Activated naive CD8-positive, alpha-beta T cell treated with anti-CD3 and anti-CD28 coated beads, Interleukin-2, amount 10 ng/mL, durations not matched to agents 7 days and 5 days (primary cell): ENCODE measurements around the gene ZNF92. TPM values are rescaled to one million over a fixed set of nuclear protein-coding genes. Genes with fewer than 3 reads are reported as not detected.
"Not testable (repeated sequence)": the region's sequence is repeated elsewhere in the genome, so short reads cannot be mapped to it uniquely, and the experiment has no call there.

Experiments
- ATAC-seq: fragments of 150-1000 bp; cut with Tn5 transposase; one replicate; pipeline ENCODE4 v1.10.0; 2021; ENCODE audit warnings: low read depth, moderate library complexity
- POLR2A ChIA-PET: fragments of 350-600 bp; sonication (Branson Sonifier 250); formaldehyde crosslinking; loops from one replicate; lab custom pipeline; 2021; ENCODE audit warnings: antibody characterized with exemption; lab: Charles Lee
- DNase-seq: peaks from one replicate; pipeline ENCODE4 v3.0.0; 2021
- H3K27ac Mint-ChIP-seq: one replicate; pipeline ENCODE4 v1.8.0; 2022; ENCODE audit warnings: mild to moderate bottlenecking, mixed read lengths
- H3K27me3 Mint-ChIP-seq: one replicate; pipeline ENCODE4 v1.8.0; 2022; ENCODE audit warnings: mild to moderate bottlenecking, moderate library complexity, mixed read lengths
- H3K36me3 Mint-ChIP-seq: one replicate; pipeline ENCODE4 v1.8.0; 2021; ENCODE audit warnings: mild to moderate bottlenecking, mixed read lengths
- H3K4me1 Mint-ChIP-seq: one replicate; pipeline ENCODE4 v1.8.0; 2021; ENCODE audit warnings: mixed read lengths
- H3K4me3 Mint-ChIP-seq: one replicate; pipeline ENCODE4 v1.8.0; 2022; ENCODE audit warnings: mild to moderate bottlenecking, moderate library complexity, mixed read lengths
- H3K9me3 Mint-ChIP-seq: one replicate; pipeline ENCODE4 v1.8.0; 2021; ENCODE audit warnings: mixed read lengths
- total RNA-seq, 2 experiments: library from RNA; stranded (reverse); gene quantifications; one replicate each; pipeline ENCODE4 v1.2.3, GENCODE V29; 2021

ZNF92 gene
- total RNA-seq = 10 to 100 TPM; 25.5 to 26.0 TPM

GRCh38 chr7:65373608-65374351 is at the start of gene ZNF92:
ZNF92 (plus strand) TSS chr7:65373855; CDS start chr7:65373998, 143 bp downstream.
- H3K36me3 Mint-ChIP-seq = peaks cover 23% of the 10 kb centered on the region
- H3K27ac Mint-ChIP-seq = peak within 1 kb of the TSS; percentile 95
- POLR2A ChIA-PET = interaction anchor here (0.6 to 2.3 kb wide), 14 partner anchors 9 to 1067 kb away, joined by 3 to 14 read pairs (median 5); partner anchors contain the start of genes ERV3-1, ZNF107, ZNF138 and ZNF273
- peak within 1 kb of the TSS; percentile 98 for H3K4me3 Mint-ChIP-seq
- ATAC-seq (peak; percentile 98), DNase-seq (peak; percentile 93)
- H3K9me3 Mint-ChIP-seq = no peaks in the 10 kb centered on the region
- H3K27me3 Mint-ChIP-seq = no peaks in the 10 kb centered on the region
- H3K4me1 Mint-ChIP-seq = peaks cover 16% of the 10 kb centered on the region

- H3K27me3 Mint-ChIP-seq = peaks cover 4% of the 10 kb centered on the region
- no peaks in the 10 kb centered on the region for H3K9me3 Mint-ChIP-seq
- no peak overlapping the region for H3K27ac Mint-ChIP-seq
- DNase-seq (no peak), ATAC-seq (no peak)
- POLR2A ChIA-PET = no interaction called here
- no peak overlapping the region for H3K4me3 Mint-ChIP-seq
- peaks cover 2% of the 10 kb centered on the region for H3K4me1 Mint-ChIP-seq
- H3K36me3 Mint-ChIP-seq = no peaks in the 10 kb centered on the region
Measured at GRCh38 chr7:65325793-65326432, 47.7 kb upstream of the ZNF92 start.

- no peak for ATAC-seq
Measured at GRCh38 chr7:65338346-65338745, 35.3 kb upstream of the ZNF92 start.

GRCh38 chr7:65339257-65339656 is 34.4 kb upstream of the ZNF92 start:
- Mint-ChIP-seq H3K27ac (no peak overlapping the region), H3K27me3 (peaks cover 2% of the 10 kb centered on the region), H3K4me1 (no peaks in the 10 kb centered on the region), H3K36me3 (no peaks in the 10 kb centered on the region), H3K9me3 (no peaks in the 10 kb centered on the region), H3K4me3 (no peak overlapping the region)
- DNase-seq = no peak
- POLR2A ChIA-PET = no interaction called here
- ATAC-seq = no peak

More at GRCh38 chr7:65338346-65338745, 35.3 kb upstream of the ZNF92 start:
- Mint-ChIP-seq H3K27ac (no peak overlapping the region), H3K36me3 (no peaks in the 10 kb centered on the region), H3K9me3 (no peaks in the 10 kb centered on the region), H3K4me3 (no peak overlapping the region), H3K4me1 (no peaks in the 10 kb centered on the region), H3K27me3 (peaks cover 2% of the 10 kb centered on the region)
- no peak for DNase-seq
- POLR2A ChIA-PET = no interaction called here

- Mint-ChIP-seq H3K27ac (no peak overlapping the region), H3K4me3 (no peak overlapping the region), H3K4me1 (no peaks in the 10 kb centered on the region), H3K9me3 (no peaks in the 10 kb centered on the region), H3K27me3 (peaks cover 10% of the 10 kb centered on the region), H3K36me3 (no peaks in the 10 kb centered on the region)
- ATAC-seq (no peak), DNase-seq (no peak)
- POLR2A ChIA-PET = no interaction called here
Measured at GRCh38 chr7:65342723-65343629, 30.7 kb upstream of the ZNF92 start.

- DNase-seq, H3K4me3 Mint-ChIP-seq, POLR2A ChIA-PET, H3K36me3 Mint-ChIP-seq, H3K9me3 Mint-ChIP-seq, ATAC-seq, H3K27me3 Mint-ChIP-seq, H3K4me1 Mint-ChIP-seq, H3K27ac Mint-ChIP-seq: not testable (repeated sequence)
Measured at GRCh38 chr7:65344541-65344940, 29.1 kb upstream of the ZNF92 start.

- H3K36me3 Mint-ChIP-seq = no peaks in the 10 kb centered on the region
Measured at GRCh38 chr7:65354263-65354662, 19.4 kb upstream of the ZNF92 start.

GRCh38 chr7:65369843-65370242 is 3.8 kb upstream of the ZNF92 start:
- Mint-ChIP-seq H3K4me3 (no peak overlapping the region), H3K27me3 (no peaks in the 10 kb centered on the region), H3K36me3 (peaks cover under 1% of the 10 kb centered on the region), H3K9me3 (no peaks in the 10 kb centered on the region), H3K4me1 (peaks cover 5% of the 10 kb centered on the region), H3K27ac (no peak overlapping the region)
- ATAC-seq (no peak), DNase-seq (no peak)
- POLR2A ChIA-PET = no interaction called here

More at GRCh38 chr7:65354263-65354662, 19.4 kb upstream of the ZNF92 start:
- POLR2A ChIA-PET = no interaction called here
- Mint-ChIP-seq H3K4me1 (no peaks in the 10 kb centered on the region), H3K27me3 (peaks cover 5% of the 10 kb centered on the region), H3K9me3 (no peaks in the 10 kb centered on the region), H3K27ac (no peak overlapping the region), H3K4me3 (no peak overlapping the region)
- DNase-seq (no peak), ATAC-seq (no peak)

GRCh38 chr7:65371468-65371867 is 2.2 kb upstream of the ZNF92 start:
- DNase-seq (no peak), ATAC-seq (no peak)
- Mint-ChIP-seq H3K4me1 (peaks cover 12% of the 10 kb centered on the region), H3K9me3 (no peaks in the 10 kb centered on the region), H3K4me3 (no peak overlapping the region), H3K36me3 (peaks cover 6% of the 10 kb centered on the region), H3K27me3 (no peaks in the 10 kb centered on the region), H3K27ac (no peak overlapping the region)
- POLR2A ChIA-PET = no interaction called here

- Mint-ChIP-seq H3K4me3 (no peak overlapping the region), H3K36me3 (peaks cover 52% of the 10 kb centered on the region), H3K4me1 (peaks cover 30% of the 10 kb centered on the region), H3K9me3 (peaks cover 3% of the 10 kb centered on the region), H3K27ac (peak overlapping the region; percentile 31), H3K27me3 (no peaks in the 10 kb centered on the region)
- no peak for ATAC-seq
- POLR2A ChIA-PET = no interaction called here
- no peak for DNase-seq
Measured at GRCh38 chr7:65379318-65379717, 5.7 kb downstream of the ZNF92 start.

GRCh38 chr7:65381742-65382141 is 8.1 kb downstream of the ZNF92 start:
- Mint-ChIP-seq H3K27ac (no peak overlapping the region), H3K9me3 (peaks cover 3% of the 10 kb centered on the region)

GRCh38 chr7:65382452-65382851 is 8.8 kb downstream of the ZNF92 start:
- DNase-seq (no peak), ATAC-seq (no peak)
- Mint-ChIP-seq H3K36me3 (peaks cover 60% of the 10 kb centered on the region), H3K4me3 (no peak overlapping the region), H3K27ac (no peak overlapping the region), H3K27me3 (no peaks in the 10 kb centered on the region), H3K4me1 (peaks cover 20% of the 10 kb centered on the region), H3K9me3 (peaks cover 3% of the 10 kb centered on the region)
- POLR2A ChIA-PET = interaction anchor here (1.4 kb wide), 1 partner anchor 9 kb away, joined by 7 read pairs; the partner anchor contains the start of gene ZNF92

More at GRCh38 chr7:65381742-65382141, 8.1 kb downstream of the ZNF92 start:
- no peak for ATAC-seq
- no peaks in the 10 kb centered on the region for H3K27me3 Mint-ChIP-seq
- peaks cover 23% of the 10 kb centered on the region for H3K4me1 Mint-ChIP-seq
- POLR2A ChIA-PET = interaction anchor here (0.7 kb wide), 1 partner anchor 388 kb away, joined by 4 read pairs; no protein-coding TSS in a partner anchor
- H3K4me3 Mint-ChIP-seq = no peak overlapping the region
- H3K36me3 Mint-ChIP-seq = peaks cover 61% of the 10 kb centered on the region
- DNase-seq = no peak

- Mint-ChIP-seq H3K36me3 (peaks cover 62% of the 10 kb centered on the region), H3K4me1 (peaks cover 4% of the 10 kb centered on the region), H3K9me3 (peaks cover 2% of the 10 kb centered on the region), H3K4me3 (no peak overlapping the region), H3K27ac (no peak overlapping the region), H3K27me3 (no peaks in the 10 kb centered on the region)
- DNase-seq (no peak), ATAC-seq (no peak)
- POLR2A ChIA-PET = no interaction called here
Measured at GRCh38 chr7:65387891-65388290, 14.2 kb downstream of the ZNF92 start.
